Tibial nerve (tissue), 4 donors: Measurements from ENCODE around the gene MGLL.

Source experiments
- EP300 ChIP-seq, 2 donors: sonication (generic); formaldehyde crosslinking; IDR thresholded peaks; one replicate each; pipeline ENCODE4 v1.6.1; 2017; ENCODE audit warnings: antibody characterized with exemption in 2 of 2, mild to moderate bottlenecking in 1 of 2
- POLR2A ChIP-seq, 2 donors: fragments of 450-650 bp; IDR thresholded peaks; one replicate each; pipeline ENCODE4 v1.6.1; 2017; ENCODE audit warnings: antibody characterized with exemption in 2 of 2, mild to moderate bottlenecking in 2 of 2, moderate library complexity in 2 of 2
- TF ChIP-seq, protein P1 (sequence below), 5 experiments: fragments of 200-600 bp in 3 of 5; fragments of 450-650 bp in 2 of 5; sonication (generic) in 3 of 5; IDR thresholded peaks; one replicate each; pipeline ENCODE4 v1.5.1; 2016 to 2019; ENCODE audit warnings: antibody characterized with exemption in 5 of 5, mild to moderate bottlenecking in 3 of 5, moderate library complexity in 2 of 5

DNA sequence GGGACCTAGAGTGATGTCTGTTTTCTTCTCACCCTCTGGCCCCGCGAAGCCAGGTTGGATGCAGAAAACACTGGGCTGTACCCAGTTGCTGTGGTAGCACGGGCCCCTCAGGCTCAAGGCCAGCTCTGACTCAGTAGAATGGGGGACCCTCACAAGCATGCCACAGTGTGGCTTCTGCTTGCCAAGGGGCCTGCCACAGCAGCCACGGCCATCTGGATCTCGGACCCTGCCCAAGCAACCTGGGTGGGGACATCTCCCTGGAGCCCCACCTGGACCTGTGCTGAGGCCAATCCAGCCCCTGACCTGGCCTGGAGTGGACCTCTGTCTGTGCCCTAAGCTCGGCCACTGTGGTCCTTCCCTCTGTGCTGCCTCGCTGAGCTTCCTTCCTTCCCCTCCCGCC, 59.0 kb downstream of the MGLL start:
- TF ChIP-seq, protein P1, sequence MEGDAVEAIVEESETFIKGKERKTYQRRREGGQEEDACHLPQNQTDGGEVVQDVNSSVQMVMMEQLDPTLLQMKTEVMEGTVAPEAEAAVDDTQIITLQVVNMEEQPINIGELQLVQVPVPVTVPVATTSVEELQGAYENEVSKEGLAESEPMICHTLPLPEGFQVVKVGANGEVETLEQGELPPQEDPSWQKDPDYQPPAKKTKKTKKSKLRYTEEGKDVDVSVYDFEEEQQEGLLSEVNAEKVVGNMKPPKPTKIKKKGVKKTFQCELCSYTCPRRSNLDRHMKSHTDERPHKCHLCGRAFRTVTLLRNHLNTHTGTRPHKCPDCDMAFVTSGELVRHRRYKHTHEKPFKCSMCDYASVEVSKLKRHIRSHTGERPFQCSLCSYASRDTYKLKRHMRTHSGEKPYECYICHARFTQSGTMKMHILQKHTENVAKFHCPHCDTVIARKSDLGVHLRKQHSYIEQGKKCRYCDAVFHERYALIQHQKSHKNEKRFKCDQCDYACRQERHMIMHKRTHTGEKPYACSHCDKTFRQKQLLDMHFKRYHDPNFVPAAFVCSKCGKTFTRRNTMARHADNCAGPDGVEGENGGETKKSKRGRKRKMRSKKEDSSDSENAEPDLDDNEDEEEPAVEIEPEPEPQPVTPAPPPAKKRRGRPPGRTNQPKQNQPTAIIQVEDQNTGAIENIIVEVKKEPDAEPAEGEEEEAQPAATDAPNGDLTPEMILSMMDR (IDR thresholded peaks at IDR 0.05): no peak
- TF ChIP-seq EP300 (IDR thresholded peaks at IDR 0.05): no peak
- no peak for TF ChIP-seq POLR2A (IDR thresholded peaks at IDR 0.05)
